GM21717 (cell line): ENCODE results near the gene UNC79.

Experiments used
- ATAC-seq: cut with Tn5 transposase; IDR thresholded peaks from one replicate; pipeline ENCODE4 v1.9.1; 2021; ENCODE audit warnings: mild to moderate bottlenecking, moderate library complexity; ENCODE audit not compliant: unreplicated experiment

The UNC79 gene

GRCh38 chr14:93745603-93746273 lies 315.0 kb downstream of the UNC79 start:
- no peak for ATAC-seq

DNA sequence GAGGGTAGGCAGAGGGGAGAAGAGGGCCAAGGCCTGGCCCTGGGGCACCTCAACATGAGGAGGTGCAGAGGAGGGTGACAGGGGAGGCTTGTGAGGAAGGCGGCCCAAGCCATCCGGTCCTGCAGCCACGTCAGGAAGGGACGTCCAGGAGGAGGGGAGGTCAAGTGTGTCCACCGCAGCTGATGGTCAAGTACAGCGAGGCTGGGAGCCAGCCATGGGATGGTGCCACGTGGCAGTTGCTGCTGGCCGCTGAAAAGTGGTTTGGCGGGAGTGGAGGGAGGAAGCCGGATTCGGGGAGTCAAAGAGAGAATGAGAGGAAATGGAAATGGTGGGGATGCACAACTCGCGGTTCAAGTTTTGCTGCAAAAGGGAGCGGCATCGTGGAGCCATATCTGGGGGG lies 316.4 kb downstream of the UNC79 start:
- ATAC-seq, result no peak

GRCh38 chr14:93747560-93747959 lies 316.8 kb downstream of the UNC79 start:
- no peak for ATAC-seq

- no peak for ATAC-seq
Measured at GRCh38 chr14:93748208-93749075, 317.7 kb downstream of the UNC79 start.

GRCh38 chr14:93749076-93749420 lies 318.3 kb downstream of the UNC79 start:
- ATAC-seq, result no peak

- ATAC-seq, result no peak
Measured at GRCh38 chr14:93751946-93752655, 321.4 kb downstream of the UNC79 start.

DNA sequence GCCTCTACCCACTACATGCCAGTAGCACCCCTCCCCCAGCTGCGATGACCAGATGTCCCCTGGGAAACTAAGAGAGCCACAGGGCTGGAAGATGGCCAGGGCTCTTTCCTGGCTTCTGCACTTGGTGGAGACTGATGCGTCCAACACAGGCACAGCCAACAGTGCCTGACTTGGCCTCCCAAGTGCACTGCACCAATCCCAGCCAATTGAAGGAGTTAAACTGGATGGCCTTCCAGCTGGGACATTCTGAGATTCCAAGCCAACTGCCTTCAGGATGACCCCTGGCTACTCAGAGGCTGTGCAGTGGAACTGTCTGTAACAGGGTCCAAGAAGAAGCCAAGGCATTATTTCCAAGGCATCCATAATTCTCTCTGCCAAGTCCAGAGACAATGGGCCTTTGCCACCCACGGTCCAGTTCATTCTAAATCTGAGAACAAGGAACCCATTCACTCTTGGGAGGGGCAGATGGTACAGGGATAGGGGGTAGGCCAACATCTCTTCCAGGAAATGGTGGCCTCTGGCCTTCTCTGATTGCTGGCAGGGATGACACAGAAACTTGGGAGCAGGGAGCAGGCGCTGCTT lies 322.3 kb downstream of the UNC79 start:
- no peak for ATAC-seq

GRCh38 chr14:93753647-93754046 lies 322.9 kb downstream of the UNC79 start:
- no peak for ATAC-seq

GRCh38 chr14:93757206-93757605 lies 326.5 kb downstream of the UNC79 start:
- ATAC-seq, result no peak
